OCI-LY3 (cell line): Measurements from ENCODE around the gene HAGHL.

ENCODE experiments used
- EZH2phosphoT487 ChIP-seq: fragments of 200-600 bp; shearing (Covaris generic); IDR thresholded peaks from 2 replicates; pipeline ENCODE4 v1.6.1; 2018; ENCODE audit warnings: antibody characterized with exemption, mixed run types, low read depth
- TF ChIP-seq, protein P1 (sequence below): fragments of 200-600, 300-600 bp; sonication (generic); IDR thresholded peaks from 2 replicates; pipeline ENCODE4 v1.5.1; 2014; ENCODE audit warnings: antibody characterized with exemption, low read length, low read depth

DNA sequence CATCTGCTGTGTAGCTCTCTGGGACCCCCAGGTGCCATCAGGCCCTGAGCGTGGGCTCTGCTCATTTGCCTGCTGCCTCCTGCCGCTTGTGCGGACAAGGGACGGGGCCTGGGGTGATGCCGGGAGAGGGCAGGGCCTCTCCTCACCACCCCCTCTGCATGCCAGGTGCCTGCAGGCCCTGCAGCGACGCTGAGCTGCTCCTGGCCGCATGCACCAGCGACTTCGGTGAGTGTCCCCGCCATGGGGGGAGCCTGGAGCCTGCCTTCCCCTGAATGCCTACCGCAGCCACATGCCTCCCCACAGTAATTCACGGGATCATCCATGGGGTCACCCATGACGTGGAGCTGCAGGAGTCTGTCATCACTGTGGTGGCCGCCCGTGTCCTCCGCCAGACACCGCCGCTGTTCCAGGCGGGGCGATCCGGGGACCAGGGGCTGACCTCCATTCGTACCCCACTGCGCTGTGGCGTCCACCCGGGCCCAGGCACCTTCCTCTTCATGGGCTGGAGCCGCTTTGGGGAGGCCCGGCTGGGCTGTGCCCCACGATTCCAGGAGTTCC lies 10.1 kb upstream of the HAGHL start:
- TF ChIP-seq, protein P1, sequence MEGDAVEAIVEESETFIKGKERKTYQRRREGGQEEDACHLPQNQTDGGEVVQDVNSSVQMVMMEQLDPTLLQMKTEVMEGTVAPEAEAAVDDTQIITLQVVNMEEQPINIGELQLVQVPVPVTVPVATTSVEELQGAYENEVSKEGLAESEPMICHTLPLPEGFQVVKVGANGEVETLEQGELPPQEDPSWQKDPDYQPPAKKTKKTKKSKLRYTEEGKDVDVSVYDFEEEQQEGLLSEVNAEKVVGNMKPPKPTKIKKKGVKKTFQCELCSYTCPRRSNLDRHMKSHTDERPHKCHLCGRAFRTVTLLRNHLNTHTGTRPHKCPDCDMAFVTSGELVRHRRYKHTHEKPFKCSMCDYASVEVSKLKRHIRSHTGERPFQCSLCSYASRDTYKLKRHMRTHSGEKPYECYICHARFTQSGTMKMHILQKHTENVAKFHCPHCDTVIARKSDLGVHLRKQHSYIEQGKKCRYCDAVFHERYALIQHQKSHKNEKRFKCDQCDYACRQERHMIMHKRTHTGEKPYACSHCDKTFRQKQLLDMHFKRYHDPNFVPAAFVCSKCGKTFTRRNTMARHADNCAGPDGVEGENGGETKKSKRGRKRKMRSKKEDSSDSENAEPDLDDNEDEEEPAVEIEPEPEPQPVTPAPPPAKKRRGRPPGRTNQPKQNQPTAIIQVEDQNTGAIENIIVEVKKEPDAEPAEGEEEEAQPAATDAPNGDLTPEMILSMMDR: no peak
- no peak for TF ChIP-seq EZH2phosphoT487
